A549 (cell line): Measurements from ENCODE around the gene KDM8. TPM values are rescaled to one million over a fixed set of nuclear protein-coding genes. Genes with fewer than 3 reads are reported as not detected.

Experiments
- ATAC-seq, 2 experiments: fragments of 200-7000 bp in 1 of 2; fragments of >200 bp in 1 of 2; cut with Nextera tagmentation in 1 of 2; cut with Tn5 transposase in 1 of 2; 3 replicates each; pipeline versions ENCODE4 v1.8.0 to v1.9.1; 2018 to 2020; ENCODE audit warnings: mild to moderate bottlenecking in 1 of 2, moderate library complexity in 1 of 2
- CTCF ChIA-PET: fragments of 300-600 bp; sonication (Branson Sonifier 250); formaldehyde crosslinking; extraction: SDS; loops from one replicate; lab custom pipeline; 2021; ENCODE audit warnings: antibody characterized with exemption, inconsistent platforms; lab: Yijun Ruan, JAX
- POLR2A ChIA-PET: fragments of 350-600 bp; formaldehyde crosslinking; extraction: SDS; loops from one replicate; lab custom pipeline; 2021; ENCODE audit warnings: antibody characterized with exemption, inconsistent platforms; lab: Yijun Ruan, JAX
- DNase-seq, 2 experiments: peaks; one replicate each; pipeline versions ENCODE4 v3.0.0 to v3.0.0-alpha.2; 2011 to 2016; ENCODE audit warnings: low read depth in 1 of 2, low spot score in 1 of 2
- FAIRE-seq: peaks from 2 replicates; lab custom pipeline; 2011; peaks lifted over from hg19 to GRCh38; lab: Jason Lieb, UNC
- H3K27ac ChIP-seq, 2 experiments: fragments of >200 bp; sonication (Bioruptor Twin); formaldehyde crosslinking; 3 replicates each; pipeline ENCODE4 v1.5.1; 2016 to 2017
- H3K4me1 ChIP-seq: fragments of >200 bp; sonication (Bioruptor Twin); formaldehyde crosslinking; 3 replicates; pipeline ENCODE4 v1.6.1; 2016
- H3K4me2 ChIP-seq: fragments of >200 bp; sonication (Bioruptor Twin); formaldehyde crosslinking; 3 replicates; pipeline ENCODE4 v1.6.1; 2016
- H3K4me3 ChIP-seq: fragments of >200 bp; sonication (Bioruptor Twin); formaldehyde crosslinking; 3 replicates; pipeline ENCODE4 v1.5.1; 2016
- H3K9me3 ChIP-seq: fragments of >200 bp; sonication (Bioruptor Twin); formaldehyde crosslinking; 3 replicates; pipeline ENCODE4 v1.6.1; 2016
- CBX8 ChIP-seq: fragments of 200-600 bp; sonication (generic); IDR thresholded peaks from 2 replicates; pipeline ENCODE4 v1.6.1; 2016
- CHD2 ChIP-seq: fragments of 150-350 bp; IDR thresholded peaks from 2 replicates; pipeline ENCODE4 v1.6.1; 2014; ENCODE audit warnings: low read length; ENCODE audit not compliant: partially characterized antibody
- CHD4 ChIP-seq: fragments of 200-600 bp; sonication (generic); IDR thresholded peaks from 2 replicates; pipeline ENCODE4 v1.6.1; 2016; ENCODE audit warnings: antibody characterized with exemption, mild to moderate bottlenecking, borderline replicate concordance
- EHMT2 ChIP-seq: fragments of 200-600 bp; sonication (generic); IDR thresholded peaks from 2 replicates; pipeline ENCODE4 v1.6.1; 2016; ENCODE audit warnings: antibody characterized with exemption, low read depth, mild to moderate bottlenecking, moderate library complexity
- ELK1 ChIP-seq: fragments of 150-350 bp; IDR thresholded peaks from 2 replicates; pipeline ENCODE4 v1.6.1; 2014; ENCODE audit warnings: low read depth, mild to moderate bottlenecking, low read length
- FOSL2 ChIP-seq, 2 experiments: fragments of 450-650 bp in 1 of 2; fragments of >200 bp in 1 of 2; sonication (Bioruptor Twin) in 1 of 2; formaldehyde crosslinking; IDR thresholded peaks; 2 replicates each; pipeline versions ENCODE4 v1.5.0 to v1.6.1; 2016 to 2020; ENCODE audit warnings: mild to moderate bottlenecking in 1 of 2, moderate library complexity in 1 of 2
- FOXS1 ChIP-seq: fragments of 250-450 bp; sonication (Bioruptor Pico); IDR thresholded peaks from 2 replicates; pipeline ENCODE4 v1.5.0; 2020; ENCODE audit warnings: mild to moderate bottlenecking, moderate library complexity
- HDAC2 ChIP-seq: fragments of 200-600 bp; sonication (generic); IDR thresholded peaks from 2 replicates; pipeline ENCODE4 v1.6.1; 2016
- HOXA7 ChIP-seq: fragments of 250-450 bp; sonication (Bioruptor Pico); IDR thresholded peaks from 2 replicates; pipeline ENCODE4 v1.5.0; 2020; ENCODE audit warnings: mild to moderate bottlenecking, moderate library complexity
- HOXB13 ChIP-seq: fragments of 250-450 bp; sonication (Bioruptor Pico); IDR thresholded peaks from 2 replicates; pipeline ENCODE4 v1.5.0; 2020; ENCODE audit warnings: low read depth, mild to moderate bottlenecking, moderate library complexity
- JUNB ChIP-seq: fragments of >200 bp; sonication (Bioruptor Twin); formaldehyde crosslinking; IDR thresholded peaks from 2 replicates; pipeline ENCODE4 v1.6.1; 2016
- MAFK ChIP-seq: fragments of 450-650 bp; IDR thresholded peaks from 2 replicates; pipeline ENCODE4 v1.6.1; 2014; ENCODE audit not compliant: partially characterized antibody
- MAX ChIP-seq: IDR thresholded peaks from 2 replicates; pipeline ENCODE4 v1.6.1; 2012
- MAZ ChIP-seq: fragments of 150-350 bp; IDR thresholded peaks from 2 replicates; pipeline ENCODE4 v1.6.1; 2014; ENCODE audit warnings: antibody characterized with exemption, low read depth, low read length, borderline replicate concordance
- MYC ChIP-seq: IDR thresholded peaks from 2 replicates; pipeline ENCODE4 v1.6.1; 2012; ENCODE audit warnings: mild to moderate bottlenecking, inconsistent platforms, low read length, improper control_type of control experiment, borderline replicate concordance
- NFE2L2 ChIP-seq: fragments of 150-350 bp; conservative IDR thresholded peaks from 2 replicates; pipeline ENCODE4 v1.6.1; 2014; ENCODE audit warnings: low read length
- NPAS2 ChIP-seq: fragments of 250-450 bp; sonication (Bioruptor Pico); IDR thresholded peaks from 2 replicates; pipeline ENCODE4 v1.8.0; 2022; ENCODE audit warnings: mild to moderate bottlenecking, moderate library complexity, borderline replicate concordance
- NR3C1 ChIP-seq: fragments of >200 bp; sonication (Bioruptor Twin); formaldehyde crosslinking; IDR thresholded peaks from 3 replicates; pipeline ENCODE4 v1.6.1; 2017
- RAD21 ChIP-seq, 2 experiments: fragments of >200 bp in 1 of 2; sonication (Bioruptor Twin) in 1 of 2; formaldehyde crosslinking in 1 of 2; IDR thresholded peaks in 1 of 2; conservative IDR thresholded peaks in 1 of 2; 2 replicates in 1 of 2; 3 replicates in 1 of 2; pipeline ENCODE4 v1.6.1; 2012 to 2018; ENCODE audit warnings: inconsistent platforms in 1 of 2
- SMC3 ChIP-seq: fragments of >200 bp; sonication (Bioruptor Twin); formaldehyde crosslinking; IDR thresholded peaks from 3 replicates; pipeline ENCODE4 v1.6.1; 2018; ENCODE audit warnings: inconsistent platforms
- SREBF2 ChIP-seq: fragments of 450-650 bp; IDR thresholded peaks from 2 replicates; pipeline ENCODE4 v1.6.1; 2014; ENCODE audit warnings: mild to moderate bottlenecking, moderate library complexity
- TP53 ChIP-seq: fragments of 250-450 bp; sonication (Bioruptor Pico); IDR thresholded peaks from 2 replicates; pipeline ENCODE4 v1.5.0; 2021; ENCODE audit warnings: mild to moderate bottlenecking, moderate library complexity
- WGBS: methylation state at CpG from one replicate; pipeline ENCODE4 v1.1.6; 2017; ENCODE audit errors: missing lambda C conversion rate; 5-methylcytosine and 5-hydroxymethylcytosine counted together
- polyA plus RNA-seq, 4 experiments: library from polyadenylated mRNA; depleted of rRNA in 3 of 4; stranded (reverse); fragments of >200 nt; fragmentation: RNase III in 1 of 4; extraction: RNeasy Plus Mini Kit Qiagen cat#74134 plus additional on column Dnase treatment in 1 of 4; gene quantifications; 2 replicates in 3 of 4; 3 replicates in 1 of 4; pipeline ENCODE4 v1.2.3, GENCODE V29; 2011 to 2017

Gene KDM8
- polyA plus RNA-seq, 2 of the 4 experiments (the other 2 are of a cell fraction) = 1.6 to 2.3 TPM

GRCh38 chr16:27210174-27210573 lies 6.8 kb downstream of the KDM8 start (continued):
- TF ChIP-seq HOXB13 (CRISPR knock-in tag) (no peak), HDAC2 (no peak), RAD21 (conservative IDR thresholded peaks at IDR 0.05 in 1 of 2, IDR thresholded peaks at IDR 0.05 in 1 of 2) (no peak), MAX (no peak), FOXS1 (CRISPR knock-in tag) (no peak)

GRCh38 chr16:27211026-27211425 lies 7.7 kb downstream of the KDM8 start:
- 76% methylated on average over 10 of the region's 10 CpGs for WGBS
- Histone ChIP-seq H3K9me3 (no peaks in the 10 kb centered on the region), H3K4me1 (no peaks in the 10 kb centered on the region), H3K4me3 (no peak overlapping the region), H3K4me2 (no peak overlapping the region), H3K27ac (no peak overlapping the region)
- ChIA-PET POLR2A (no interaction called here), CTCF (interaction anchor here (0.6 to 1.6 kb wide), 3 partner anchors 11 to 24 kb away, joined by 3 to 9 read pairs (median 3); no protein-coding TSS in a partner anchor)
- DNase-seq (no peak), ATAC-seq (no peak), FAIRE-seq (no peak)
- TF ChIP-seq EHMT2 = no peak
- TF ChIP-seq TP53 (CRISPR knock-in tag) = no peak
- TF ChIP-seq MAZ = no peak
- TF ChIP-seq NPAS2 = no peak
- TF ChIP-seq MAX = no peak
- TF ChIP-seq FOSL2 (IDR thresholded peaks at IDR 0.05) = no peak
- TF ChIP-seq FOSL2 (CRISPR knock-in tag; IDR thresholded peaks at IDR 0.05) = no peak
- no peak for TF ChIP-seq FOXS1 (CRISPR knock-in tag)
- no peak for TF ChIP-seq SREBF2
- no peak for TF ChIP-seq NR3C1

GRCh38 chr16:27214084-27214961 lies 11.0 kb downstream of the KDM8 start:
- Histone ChIP-seq H3K4me3 (no peak overlapping the region), H3K9me3 (no peaks in the 10 kb centered on the region), H3K4me1 (no peaks in the 10 kb centered on the region), H3K27ac (no peak overlapping the region), H3K4me2 (no peak overlapping the region)
- DNase-seq = no peak
- POLR2A ChIA-PET = interaction anchor here (0.9 kb wide), 1 partner anchor 11 kb away, joined by 4 read pairs; the partner anchor contains the start of gene KDM8
- 87% methylated on average over 19 of the region's 19 CpGs for WGBS
- ATAC-seq = no peak
- CTCF ChIA-PET = interaction anchor here (0.6 to 2.9 kb wide), 3 partner anchors 11 to 154 kb away, joined by 4 to 15 read pairs (median 5); partner anchors contain the start of gene KDM8
- TF ChIP-seq NFE2L2 (no peak), HDAC2 (no peak), CHD4 (no peak), HOXA7 (CRISPR knock-in tag) (no peak), JUNB (no peak), CBX8 (no peak), RAD21 (conservative IDR thresholded peaks at IDR 0.05 in 1 of 2, IDR thresholded peaks at IDR 0.05 in 1 of 2) (no peak), MYC (no peak), ELK1 (no peak), CHD2 (no peak), SMC3 (no peak), MAFK (no peak), NR3C1 (no peak), MAZ (no peak)
- no peak for FAIRE-seq
